GM12801 (cell line): ENCODE results near the gene CCKAR.

Source experiments
- CTCF ChIP-seq: IDR thresholded peaks from one replicate; pipeline ENCODE4 v1.5.1; 2011; ENCODE audit warnings: control low read depth; ENCODE audit not compliant: insufficient read length; ENCODE audit errors: extremely low read depth

The CCKAR gene

GRCh38 chr4:26441102-26441501 is 49.2 kb downstream of the CCKAR start:
- TF ChIP-seq CTCF: no peak

DNA sequence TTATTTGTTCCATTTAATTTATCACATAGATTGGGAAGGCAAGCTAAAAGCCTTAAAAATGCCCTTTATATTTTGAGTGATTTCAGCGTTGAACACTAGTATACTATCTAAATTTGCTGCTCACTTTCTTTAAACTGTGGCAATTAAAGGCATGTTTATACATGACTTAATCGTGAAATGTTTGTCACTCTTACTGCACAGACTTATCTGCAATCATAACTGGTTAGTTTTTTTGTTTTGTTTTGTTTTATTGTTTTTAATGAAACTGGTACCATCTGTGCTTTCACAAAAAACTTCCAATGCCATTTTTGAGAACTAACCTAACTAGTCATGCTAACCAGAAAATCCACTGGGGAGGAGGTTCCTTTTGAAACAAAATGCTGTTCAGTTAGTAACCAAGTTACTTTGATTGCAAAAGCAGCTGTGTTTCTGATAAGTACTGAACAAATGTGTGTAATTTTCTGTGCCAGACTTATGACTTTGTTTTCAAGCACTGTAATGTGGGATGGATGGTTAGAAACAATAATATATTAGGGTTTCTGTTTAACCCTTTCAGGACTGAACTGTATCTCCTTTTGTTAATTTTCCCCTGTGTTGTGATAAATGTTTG is 56.1 kb downstream of the CCKAR start:
- TF ChIP-seq CTCF: no peak

- TF ChIP-seq CTCF: no peak
Observed at GRCh38 chr4:26433556-26433955, 56.7 kb downstream of the CCKAR start.

DNA sequence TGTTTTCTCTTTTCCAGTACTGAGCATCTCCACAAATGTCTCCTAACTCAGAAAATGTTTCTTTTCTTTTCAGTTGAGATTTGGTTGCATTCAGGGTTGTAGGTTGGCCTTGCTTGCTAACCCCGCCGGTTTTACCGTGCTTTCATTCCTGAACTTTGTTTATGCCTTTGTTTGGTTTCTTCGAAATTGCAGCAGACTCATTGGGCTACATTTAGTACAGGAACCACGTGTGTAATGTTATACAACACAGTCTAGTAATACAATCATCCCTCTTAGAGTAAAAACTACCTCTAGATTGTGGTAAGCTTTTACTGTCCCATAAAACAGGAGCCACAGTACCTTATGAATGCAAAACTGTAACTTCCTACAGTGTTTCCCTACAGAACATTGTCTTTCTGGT is 57.9 kb downstream of the CCKAR start:
- no peak for TF ChIP-seq CTCF

GRCh38 chr4:26431461-26432180 is 58.7 kb downstream of the CCKAR start:
- TF ChIP-seq CTCF: no peak
